Stimulated activated CD8-positive, alpha-beta memory T cell treated with anti-CD3 and anti-CD28 coated beads, Interleukin-12 subunit alpha, Interleukin-12 subunit beta, amount 100 ng/mL, for 4 hours (primary cell): ENCODE results near the gene ARF6.

Source experiments
- DNase-seq: peaks from one replicate; pipeline ENCODE4 v3.0.0-alpha.2; 2020; ENCODE audit warnings: low read depth

ARF6 gene

GRCh38 chr14:49942090-49942489 is 49.2 kb downstream of the ARF6 start:
- DNase-seq, result no peak

GRCh38 chr14:49944501-49944900 is 51.6 kb downstream of the ARF6 start:
- DNase-seq, result no peak

GRCh38 chr14:49945448-49946319 is 52.8 kb downstream of the ARF6 start:
- no peak for DNase-seq
